H1 (cell line): ENCODE data around the gene MAP7. TPM values are rescaled to one million over a fixed set of nuclear protein-coding genes. Genes with fewer than 3 reads are reported as not detected.

ENCODE experiments used
- CTCF ChIA-PET: fragments of 300-600 bp; sonication (Branson Sonifier 250); formaldehyde crosslinking; loops from one replicate; lab custom pipeline; 2021; ENCODE audit not compliant: partially characterized antibody; lab: Charles Lee
- POLR2A ChIA-PET: fragments of 300-600 bp; sonication (Branson Sonifier 250); formaldehyde crosslinking; loops from one replicate; lab custom pipeline; 2021; ENCODE audit warnings: inconsistent platforms; ENCODE audit not compliant: partially characterized antibody; lab: Charles Lee
- DNase-seq, 2 experiments: peaks; one replicate each; pipeline versions ENCODE4 v3.0.0 to v3.0.0-alpha.2; 2010 to 2022; ENCODE audit warnings: low spot score in 2 of 2, low read depth in 1 of 2, mixed read lengths in 1 of 2
- FAIRE-seq: peaks from 2 replicates; lab custom pipeline; 2011; peaks lifted over from hg19 to GRCh38; lab: Jason Lieb, UNC
- H2AFZ ChIP-seq: 2 replicates; pipeline ENCODE4 v1.8.1; 2012; ENCODE audit warnings: low read length, inconsistent platforms
- H2AK5ac ChIP-seq: 2 replicates; pipeline ENCODE4 v1.6.1; 2013; ENCODE audit warnings: low read depth, low read length
- H2BK120ac ChIP-seq: replicated peaks from 2 replicates; pipeline ENCODE3; 2013; ENCODE audit warnings: low read depth, low read length, inconsistent platforms
- H2BK12ac ChIP-seq: 2 replicates; pipeline ENCODE4 v1.6.1; 2013; ENCODE audit warnings: low read depth, low read length
- H2BK15ac ChIP-seq: 2 replicates; pipeline ENCODE4 v1.6.1; 2013; ENCODE audit warnings: low read length
- H2BK20ac ChIP-seq: 2 replicates; pipeline ENCODE4 v1.6.1; 2013; ENCODE audit warnings: low read length
- H2BK5ac ChIP-seq: 2 replicates; pipeline ENCODE4 v1.6.1; 2013; ENCODE audit warnings: low read depth, low read length
- H3K14ac ChIP-seq: 2 replicates; pipeline ENCODE4 v1.6.1; 2013; ENCODE audit warnings: inconsistent platforms; ENCODE audit not compliant: insufficient read length
- H3K18ac ChIP-seq: 2 replicates; pipeline ENCODE4 v1.6.1; 2013; ENCODE audit warnings: low read length; ENCODE audit errors: extremely low read depth
- H3K23ac ChIP-seq: 2 replicates; pipeline ENCODE4 v1.6.1; 2013; ENCODE audit warnings: inconsistent platforms; ENCODE audit not compliant: insufficient read length
- H3K23me2 ChIP-seq: 2 replicates; pipeline ENCODE4 v1.6.1; 2013; ENCODE audit warnings: low read depth, low read length
- H3K27ac ChIP-seq: 2 replicates; pipeline ENCODE4 v1.6.1; 2011; ENCODE audit warnings: low read depth, low read length, inconsistent platforms
- H3K27me3 ChIP-seq, 4 experiments: replicated peaks in 1 of 4; 1 replicate in 1 of 4; 2 replicates in 3 of 4; pipeline versions ENCODE4 v1.6.1 to v1.8.1; 2011 to 2013; ENCODE audit warnings: low read length in 3 of 4, mild to moderate bottlenecking in 3 of 4, inconsistent platforms in 2 of 4, mixed read lengths in 2 of 4, moderate library complexity in 1 of 4; ENCODE audit not compliant: control insufficient read depth in 3 of 4, insufficient read depth in 3 of 4; ENCODE audit errors: extremely low read depth in 1 of 4
- H3K36me3 ChIP-seq, 4 experiments: 2 replicates each; pipeline versions ENCODE4 v1.6.1 to v1.8.1; 2011 to 2013; ENCODE audit warnings: mild to moderate bottlenecking in 4 of 4, low read length in 3 of 4, moderate library complexity in 2 of 4, control low read depth in 1 of 4, inconsistent platforms in 1 of 4; ENCODE audit not compliant: insufficient read depth in 4 of 4, control insufficient read depth in 2 of 4
- H3K4ac ChIP-seq: replicated peaks from 2 replicates; pipeline ENCODE3; 2013; ENCODE audit warnings: low read length, low read depth, mixed read lengths, inconsistent platforms; ENCODE audit not compliant: insufficient read length
- H3K4me1 ChIP-seq, 4 experiments: replicated peaks in 1 of 4; 1 replicate in 1 of 4; 2 replicates in 3 of 4; pipeline versions ENCODE4 v1.6.1 to v1.8.1; 2011 to 2013; ENCODE audit warnings: low read length in 3 of 4, inconsistent platforms in 2 of 4, mixed read lengths in 1 of 4; ENCODE audit not compliant: insufficient read depth in 4 of 4, control insufficient read depth in 3 of 4
- H3K4me2 ChIP-seq, 2 experiments: 2 replicates each; pipeline versions ENCODE4 v1.6.1 to v1.8.1; 2011 to 2013; ENCODE audit warnings: low read depth in 2 of 2, low read length in 2 of 2, control low read depth in 1 of 2, inconsistent platforms in 1 of 2, mild to moderate bottlenecking in 1 of 2; ENCODE audit not compliant: insufficient read depth in 1 of 2
- H3K4me3 ChIP-seq, 4 experiments: fragments of 200-600, 300-600 bp in 1 of 4; sonication (generic), shearing (Covaris generic), sonication (Bioruptor Twin) in 1 of 4; 2 replicates each; pipeline versions ENCODE4 v1.5.1 to v1.8.1; 2011 to 2016; ENCODE audit warnings: low read length in 4 of 4, low read depth in 3 of 4, control low read depth in 2 of 4, inconsistent platforms in 2 of 4, mild to moderate bottlenecking in 2 of 4, mixed read lengths in 1 of 4, moderate library complexity in 1 of 4; ENCODE audit not compliant: insufficient read depth in 2 of 4; ENCODE audit errors: extremely low read depth in 1 of 4
- H3K56ac ChIP-seq: replicated peaks from 2 replicates; pipeline ENCODE3; 2013; ENCODE audit warnings: low read depth, mild to moderate bottlenecking, mixed read lengths, low read length, inconsistent platforms; ENCODE audit not compliant: insufficient read length
- H3K79me1 ChIP-seq: 2 replicates; pipeline ENCODE4 v1.6.1; 2013; ENCODE audit warnings: low read depth, low read length, control low read depth
- H3K79me2 ChIP-seq, 2 experiments: 2 replicates each; pipeline versions ENCODE4 v1.6.1 to v1.8.1; 2012 to 2013; ENCODE audit warnings: low read length in 2 of 2, mild to moderate bottlenecking in 2 of 2, inconsistent platforms in 1 of 2; ENCODE audit not compliant: insufficient read depth in 2 of 2, control insufficient read depth in 1 of 2
- H3K9ac ChIP-seq, 4 experiments: replicated peaks in 1 of 4; 1 replicate in 1 of 4; 2 replicates in 3 of 4; pipeline versions ENCODE4 v1.6.1 to v1.8.1; 2011 to 2013; ENCODE audit warnings: low read depth in 3 of 4, low read length in 3 of 4, control low read depth in 2 of 4, mild to moderate bottlenecking in 2 of 4, moderate library complexity in 2 of 4, inconsistent platforms in 1 of 4; ENCODE audit errors: extremely low read depth in 1 of 4
- H3K9me3 ChIP-seq, 2 experiments: 2 replicates each; pipeline versions ENCODE4 v1.6.1 to v1.8.1; 2012 to 2013; ENCODE audit warnings: mild to moderate bottlenecking in 2 of 2, moderate library complexity in 2 of 2, control low read depth in 1 of 2, inconsistent platforms in 1 of 2, low read depth in 1 of 2, low read length in 1 of 2, mixed read lengths in 1 of 2; ENCODE audit not compliant: insufficient read depth in 2 of 2
- H4K20me1 ChIP-seq, 2 experiments: replicated peaks in 1 of 2; 2 replicates each; pipeline versions ENCODE3 to v1.8.1; 2011 to 2013; ENCODE audit warnings: inconsistent platforms in 2 of 2, low read length in 2 of 2, mild to moderate bottlenecking in 1 of 2; ENCODE audit not compliant: insufficient read depth in 2 of 2, control insufficient read depth in 1 of 2
- H4K5ac ChIP-seq: 2 replicates; pipeline ENCODE4 v1.6.1; 2013; ENCODE audit warnings: low read length, low read depth, mixed read lengths, inconsistent platforms; ENCODE audit not compliant: insufficient read length
- H4K8ac ChIP-seq: 2 replicates; pipeline ENCODE4 v1.8.0; 2013; ENCODE audit warnings: mild to moderate bottlenecking, moderate library complexity, low read length, inconsistent platforms; ENCODE audit not compliant: insufficient read depth; ENCODE audit errors: extremely low read depth
- H4K91ac ChIP-seq: replicated peaks from 2 replicates; pipeline ENCODE3; 2013; ENCODE audit warnings: low read length, mixed read lengths, inconsistent platforms; ENCODE audit not compliant: insufficient read length
- CHD2 ChIP-seq: IDR thresholded peaks from 2 replicates; pipeline ENCODE4 v1.6.1; 2012; ENCODE audit warnings: low read length, improper control_type of control experiment
- E2F6 ChIP-seq: IDR thresholded peaks from 2 replicates; pipeline ENCODE4 v1.6.1; 2012; ENCODE audit warnings: inconsistent platforms
- GABPA ChIP-seq: IDR thresholded peaks from 2 replicates; pipeline ENCODE4 v1.6.1; 2011; ENCODE audit warnings: mild to moderate bottlenecking, low read length, moderate library complexity, borderline replicate concordance; ENCODE audit not compliant: insufficient read depth
- JUN ChIP-seq: IDR thresholded peaks from 2 replicates; pipeline ENCODE4 v1.6.1; 2011; ENCODE audit warnings: low read depth, mild to moderate bottlenecking, improper control_type of control experiment, low read length
- JUND ChIP-seq: IDR thresholded peaks from 2 replicates; pipeline ENCODE4 v1.6.1; 2011; ENCODE audit warnings: mild to moderate bottlenecking, improper control_type of control experiment, low read length
- KDM5A ChIP-seq: fragments of 200-600 bp; IDR thresholded peaks from 2 replicates; pipeline ENCODE4 v1.7.1; 2012; ENCODE audit warnings: mild to moderate bottlenecking, low read length, inconsistent platforms, mixed read lengths
- POU5F1 ChIP-seq: IDR thresholded peaks from 2 replicates; pipeline ENCODE4 v1.6.1; 2011; ENCODE audit warnings: low read depth, mild to moderate bottlenecking, low read length, moderate library complexity
- SIN3A ChIP-seq, 2 experiments: IDR thresholded peaks in 1 of 2; conservative IDR thresholded peaks in 1 of 2; 2 replicates each; pipeline ENCODE4 v1.6.1; 2011 to 2012; ENCODE audit warnings: low read length in 2 of 2, improper control_type of control experiment in 1 of 2, low read depth in 1 of 2, mild to moderate bottlenecking in 1 of 2
- SP2 ChIP-seq: IDR thresholded peaks from 2 replicates; pipeline ENCODE4 v1.6.1; 2012; ENCODE audit warnings: mild to moderate bottlenecking, low read length, inconsistent platforms
- TBP ChIP-seq: IDR thresholded peaks from 2 replicates; pipeline ENCODE4 v1.6.1; 2011; ENCODE audit warnings: low read depth, low read length, improper control_type of control experiment
- USF2 ChIP-seq: IDR thresholded peaks from 2 replicates; pipeline ENCODE4 v1.6.1; 2011; ENCODE audit warnings: low read length, improper control_type of control experiment
- YY1 ChIP-seq: IDR thresholded peaks from 2 replicates; pipeline ENCODE4 v1.6.1; 2011; ENCODE audit warnings: low read depth, mild to moderate bottlenecking, low read length
- WGBS, 2 experiments: shearing (Covaris generic) in 1 of 2; methylation state at CpG; one replicate each; pipeline versions ENCODE4 v1.1.6 to v1.1.7; 2013 to 2015; ENCODE audit warnings: low lambda C conversion rate in 2 of 2, mixed read lengths in 2 of 2, inconsistent platforms in 1 of 2, low coverage in 1 of 2, missing lambda C conversion rate in 1 of 2; ENCODE audit not compliant: insufficient replicate concordance in 2 of 2, insufficient coverage in 1 of 2, insufficient read length in 1 of 2; ENCODE audit errors: extremely low coverage in 1 of 2, missing lambda C conversion rate in 1 of 2; 5-methylcytosine and 5-hydroxymethylcytosine counted together
- polyA plus RNA-seq, 7 experiments: library from polyadenylated mRNA; depleted of rRNA in 3 of 7; stranded (reverse) in 5 of 7; unstranded in 2 of 7; fragments of >200 nt in 5 of 7; fragments of 200-250 nt in 2 of 7; gene quantifications; 1 replicate in 5 of 7; 2 replicates in 1 of 7; 4 replicates in 1 of 7; pipeline versions ENCODE4 v1.2.1 to v1.2.3, GENCODE V29; 2011 to 2013; ENCODE audit warnings: missing spikeins in 2 of 7, mixed read lengths in 2 of 7
- total RNA-seq: library from RNA; stranded (reverse); fragmentation: NEBNext Ultra II Directional; extraction: Animal tissue kit (Norgen Biotek cat#: 25700); gene quantifications from 2 replicates; pipeline ENCODE4 v1.2.1, GENCODE V29; 2021

The MAP7 gene
- total and polyA plus RNA-seq, 2 of the 8 experiments (the other 6 are each of a cell fraction or from before 2014, with no cell fraction given), result 13.5 to 66.9 TPM

- Histone ChIP-seq H4K8ac (no peak overlapping the region; the same call in 1 of the 2 replicates), H3K36me3 (no peaks in the 10 kb centered on the region), H2BK120ac (no peak overlapping the region), H2AFZ (no peak overlapping the region), H3K79me1 (no peaks in the 10 kb centered on the region), H3K23ac (no peak overlapping the region), H2BK15ac (no peak overlapping the region), H2BK20ac (no peak overlapping the region), H3K27me3 (no peaks in the 10 kb centered on the region), H3K18ac (no peak overlapping the region), H4K20me1 (no peaks in the 10 kb centered on the region), H3K4me1 (peaks cover 0 to under 1% (median 0%) of the 10 kb centered on the region in 4 experiments; a peak in 1 of 7 replicates), H4K91ac (no peak overlapping the region), H2BK5ac (no peak overlapping the region), H3K14ac (no peak overlapping the region), H2AK5ac (no peak overlapping the region), H3K27ac (no peak overlapping the region), H3K4ac (no peak overlapping the region), H3K4me3 (no peak overlapping the region), H3K9ac (no peak overlapping the region), H4K5ac (no peak overlapping the region), H3K79me2 (no peaks in the 10 kb centered on the region), H2BK12ac (no peak overlapping the region), H3K56ac (no peak overlapping the region), H3K9me3 (no peaks in the 10 kb centered on the region), H3K4me2 (no peak overlapping the region), H3K23me2 (no peaks in the 10 kb centered on the region; the same call in 1 of the 2 replicates)
- CTCF ChIA-PET, result interaction anchor here (0.7 to 1.5 kb wide), 2 partner anchors 8 to 327 kb away, joined by 3 to 4 read pairs; no protein-coding TSS in a partner anchor
- POLR2A ChIA-PET, result no interaction called here
- no peak for DNase-seq
- 98% methylated on average over 10 of the region's 10 CpGs; no CpG with 5 or more reads in 1 of the 2 experiments for WGBS, 2 experiments
- FAIRE-seq, result no peak
- TF ChIP-seq USF2 (no peak), KDM5A (no peak), YY1 (no peak), TBP (no peak), E2F6 (no peak), POU5F1 (no peak), JUN (no peak), GABPA (no peak), SIN3A (conservative IDR thresholded peaks at IDR 0.05 in 1 of 2, IDR thresholded peaks at IDR 0.05 in 1 of 2; ENCODE audit: low read depth in 1 of 2, low read length in 2 of 2) (no peak), SP2 (no peak), JUND (no peak), CHD2 (no peak)
Measured at GRCh38 chr6:136599329-136600011, 49.2 kb upstream of the MAP7 start.
